ACC112 (cell line): ENCODE measurements around the gene ITGB2.

Experiments used
- H2AFZ ChIP-seq: fragments of 200-600 bp; sonication (generic); one replicate; pipeline ENCODE4 v1.6.0; 2017; ENCODE audit warnings: antibody characterized with exemption, low read length; ENCODE audit not compliant: unreplicated experiment
- H3K27ac ChIP-seq: fragments of 200-600 bp; sonication (generic); 2 replicates; pipeline ENCODE4 v1.5.1; 2014; ENCODE audit warnings: low read depth, mild to moderate bottlenecking, antibody characterized with exemption, low read length, moderate library complexity
- H3K27me3 ChIP-seq: fragments of 200-600 bp; sonication (generic); 2 replicates; pipeline ENCODE4 v1.6.1; 2014; ENCODE audit warnings: mild to moderate bottlenecking, antibody characterized with exemption, low read length, moderate library complexity, mixed read lengths; ENCODE audit not compliant: insufficient read depth
- H3K36me3 ChIP-seq: fragments of 200-600 bp; sonication (generic); 2 replicates; pipeline ENCODE4 v1.6.1; 2016; ENCODE audit warnings: mild to moderate bottlenecking, antibody characterized with exemption, low read length, moderate library complexity, mixed read lengths; ENCODE audit not compliant: insufficient read depth
- H3K4me1 ChIP-seq: fragments of 200-600 bp; sonication (generic); one replicate; pipeline ENCODE4 v1.6.1; 2016; ENCODE audit warnings: low read length, mixed read lengths; ENCODE audit not compliant: insufficient read depth, unreplicated experiment, control insufficient read depth
- H3K4me3 ChIP-seq: fragments of 200-600 bp; sonication (generic); 2 replicates; pipeline ENCODE4 v1.5.1; 2014; ENCODE audit warnings: mild to moderate bottlenecking, low read depth, low read length
- H3K79me2 ChIP-seq: fragments of 200-600 bp; sonication (generic); one replicate; pipeline ENCODE4 v1.6.0; 2016; ENCODE audit warnings: low read length; ENCODE audit not compliant: control insufficient read depth, unreplicated experiment, insufficient read depth

The ITGB2 gene

DNA sequence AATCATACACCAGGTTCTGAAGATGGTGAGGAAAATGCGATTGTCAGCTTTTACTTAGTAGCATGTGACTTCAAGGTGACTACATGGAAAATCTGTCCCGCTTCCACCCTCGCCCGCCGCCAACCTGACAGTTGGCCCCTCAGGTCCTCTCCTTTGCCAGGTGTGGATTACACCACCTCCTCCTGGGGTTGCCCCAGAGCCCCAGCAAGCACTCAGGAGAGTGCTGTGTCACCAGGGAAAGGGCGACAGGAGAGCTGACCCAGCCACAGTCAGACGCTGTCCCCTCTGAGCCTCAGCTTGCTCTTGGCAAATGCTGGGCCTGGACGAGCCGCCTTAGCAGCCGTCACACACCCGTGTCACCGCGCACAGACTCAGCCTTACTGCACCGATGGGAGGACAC lies 65.1 kb downstream of the ITGB2 start:
- H2AFZ ChIP-seq, result no peak overlapping the region
- no peaks in the 10 kb centered on the region for H3K27me3 ChIP-seq
- no peak overlapping the region for H3K27ac ChIP-seq
- no peaks in the 10 kb centered on the region for H3K4me1 ChIP-seq
- H3K79me2 ChIP-seq, result peaks cover 24% of the 10 kb centered on the region
- no peak overlapping the region for H3K4me3 ChIP-seq
- H3K36me3 ChIP-seq, result peaks cover 21% of the 10 kb centered on the region

DNA sequence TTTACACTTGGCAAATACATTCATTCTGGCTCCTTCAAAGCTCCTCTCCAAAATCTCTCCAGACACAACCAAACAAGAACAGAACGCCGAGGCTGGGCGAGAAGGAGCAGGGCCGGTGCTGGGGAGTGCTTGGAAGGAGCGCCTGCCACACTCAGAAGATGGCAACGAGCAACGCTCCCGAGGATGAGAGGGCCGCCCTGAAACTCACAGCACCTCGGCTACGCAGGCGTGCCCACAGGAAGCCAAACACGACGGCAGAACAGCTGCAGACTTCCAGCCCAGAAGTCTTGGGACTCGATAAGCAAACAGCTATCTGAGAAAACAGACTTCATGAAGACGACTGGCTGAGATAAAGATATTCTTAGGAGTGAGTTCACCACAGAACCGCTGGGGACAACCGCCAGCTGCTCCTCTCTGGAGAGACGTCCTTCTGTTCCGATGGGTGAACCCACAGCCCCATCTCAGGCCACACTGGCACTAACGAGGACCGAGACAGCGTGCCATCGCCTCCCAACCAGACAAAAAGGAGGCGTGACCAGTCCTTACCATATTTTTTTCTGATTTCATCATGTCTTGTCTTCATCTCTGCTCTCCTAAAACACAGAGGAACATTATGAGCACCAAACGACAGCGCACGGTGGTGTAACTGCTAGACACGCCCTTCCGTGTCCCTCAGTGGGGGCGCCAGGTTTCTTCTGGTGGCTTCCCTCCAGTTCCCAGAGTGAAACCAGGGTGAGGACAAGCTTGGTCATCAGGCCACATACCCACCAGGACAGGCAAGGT lies 65.8 kb downstream of the ITGB2 start:
- H3K79me2 ChIP-seq, result peaks cover 24% of the 10 kb centered on the region
- H2AFZ ChIP-seq, result no peak overlapping the region
- H3K4me1 ChIP-seq, result no peaks in the 10 kb centered on the region
- H3K4me3 ChIP-seq, result no peak overlapping the region
- H3K36me3 ChIP-seq, result peaks cover 25% of the 10 kb centered on the region
- H3K27ac ChIP-seq, result no peak overlapping the region
- H3K27me3 ChIP-seq, result no peaks in the 10 kb centered on the region

DNA sequence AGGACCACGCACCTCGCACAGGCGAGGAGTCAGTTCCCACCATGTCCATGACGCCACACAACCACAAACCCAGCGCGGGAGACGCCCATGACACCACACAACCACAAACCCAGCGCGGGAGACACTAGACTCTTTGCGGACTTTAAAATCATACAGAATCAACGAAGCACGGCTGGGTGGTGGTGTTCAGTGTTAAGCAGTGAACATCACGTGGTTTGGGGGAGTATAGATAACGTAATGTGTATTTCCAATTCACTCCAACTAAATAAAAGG lies 66.4 kb downstream of the ITGB2 start:
- H3K4me1 ChIP-seq, result no peaks in the 10 kb centered on the region

DNA sequence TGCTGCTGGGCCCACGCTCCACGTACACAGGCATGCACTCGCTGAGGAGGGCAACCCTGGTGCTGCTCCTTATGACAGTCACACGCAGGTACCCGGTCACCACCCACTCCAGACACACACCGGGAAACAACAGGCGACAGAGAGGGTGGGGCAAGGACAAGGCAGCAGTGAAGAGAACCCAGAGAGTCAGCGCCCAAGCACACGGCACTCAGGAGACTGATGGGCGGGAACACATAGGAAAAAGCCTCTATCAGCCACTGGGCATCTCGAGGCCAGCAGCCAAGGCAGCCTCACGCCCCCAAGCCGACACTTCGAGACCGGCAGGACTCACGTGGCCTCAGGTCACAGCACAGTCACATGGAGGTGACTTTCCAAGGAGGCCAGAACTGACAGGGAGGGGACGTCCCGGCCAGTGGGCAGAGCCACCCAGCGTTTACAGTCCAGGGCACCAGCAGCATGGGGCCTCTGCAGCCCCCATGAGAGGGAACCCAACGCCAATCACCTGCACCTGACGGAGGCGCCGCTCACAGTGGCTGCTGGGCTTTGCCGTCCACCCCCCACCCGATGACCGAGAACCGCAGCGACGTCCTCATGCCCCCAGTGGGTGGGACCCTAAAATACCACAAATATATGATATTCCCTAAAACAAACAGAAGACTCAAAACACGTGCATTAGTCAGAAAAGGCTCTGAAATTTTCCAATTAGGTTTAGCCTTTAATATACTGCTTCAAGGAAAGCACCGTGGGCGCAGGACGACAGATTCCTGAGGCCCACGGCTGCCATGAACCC lies 66.9 kb downstream of the ITGB2 start:
- Histone ChIP-seq H3K79me2 (peaks cover 19% of the 10 kb centered on the region), H2AFZ (no peak overlapping the region), H3K27me3 (no peaks in the 10 kb centered on the region), H3K4me3 (no peak overlapping the region), H3K36me3 (peaks cover 19% of the 10 kb centered on the region), H3K27ac (no peak overlapping the region), H3K4me1 (no peaks in the 10 kb centered on the region)

More for the DNA sequence above, 66.4 kb downstream of the ITGB2 start:
- H3K27ac ChIP-seq, result no peak overlapping the region
- H2AFZ ChIP-seq, result no peak overlapping the region
- peaks cover 24% of the 10 kb centered on the region for H3K36me3 ChIP-seq
- peaks cover 20% of the 10 kb centered on the region for H3K79me2 ChIP-seq
- H3K4me3 ChIP-seq, result no peak overlapping the region
- H3K27me3 ChIP-seq, result no peaks in the 10 kb centered on the region

DNA sequence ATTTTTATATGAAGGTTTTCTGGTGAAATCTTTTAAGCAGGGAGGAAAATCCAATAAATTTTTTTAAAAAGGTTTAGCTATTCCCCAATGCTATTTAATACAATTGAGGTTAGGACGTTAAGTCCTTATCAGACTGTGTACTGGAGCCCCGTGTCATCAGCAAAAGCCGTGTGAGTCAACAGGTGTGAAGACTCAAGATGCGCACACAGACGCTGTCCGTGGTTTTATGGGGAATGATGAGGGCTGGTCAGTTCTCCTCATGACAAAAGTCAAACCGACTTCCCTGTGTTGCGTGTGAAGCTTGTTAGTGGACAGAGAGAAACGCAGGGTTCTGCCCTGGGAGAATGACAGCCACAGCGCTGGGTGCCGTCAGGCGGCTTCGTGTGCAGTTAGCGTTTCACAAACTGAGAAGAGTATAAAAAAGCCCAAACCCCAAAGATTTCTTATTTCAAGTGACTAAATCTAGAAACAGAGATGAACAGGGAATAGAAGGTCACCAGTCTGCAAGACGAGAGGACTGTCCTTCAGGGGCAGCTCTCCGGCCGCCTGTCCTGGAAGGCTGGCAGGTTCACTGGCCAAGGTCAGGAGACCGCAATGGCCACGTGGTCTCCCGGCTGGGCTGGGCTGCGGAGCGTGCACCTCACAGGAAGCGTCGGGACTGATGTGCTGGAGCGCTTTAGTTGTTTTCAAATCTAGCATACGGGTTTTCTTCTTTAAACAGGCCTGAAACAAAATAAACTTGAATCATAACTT lies 69.6 kb downstream of the ITGB2 start:
- H2AFZ ChIP-seq, result no peak overlapping the region
- peaks cover 12% of the 10 kb centered on the region for H3K79me2 ChIP-seq
- peaks cover 10% of the 10 kb centered on the region for H3K4me1 ChIP-seq
- H3K36me3 ChIP-seq, result peaks cover 18% of the 10 kb centered on the region; the same call in 1 of the 2 replicates
- no peak overlapping the region for H3K27ac ChIP-seq
- H3K27me3 ChIP-seq, result no peaks in the 10 kb centered on the region
- no peak overlapping the region for H3K4me3 ChIP-seq

DNA sequence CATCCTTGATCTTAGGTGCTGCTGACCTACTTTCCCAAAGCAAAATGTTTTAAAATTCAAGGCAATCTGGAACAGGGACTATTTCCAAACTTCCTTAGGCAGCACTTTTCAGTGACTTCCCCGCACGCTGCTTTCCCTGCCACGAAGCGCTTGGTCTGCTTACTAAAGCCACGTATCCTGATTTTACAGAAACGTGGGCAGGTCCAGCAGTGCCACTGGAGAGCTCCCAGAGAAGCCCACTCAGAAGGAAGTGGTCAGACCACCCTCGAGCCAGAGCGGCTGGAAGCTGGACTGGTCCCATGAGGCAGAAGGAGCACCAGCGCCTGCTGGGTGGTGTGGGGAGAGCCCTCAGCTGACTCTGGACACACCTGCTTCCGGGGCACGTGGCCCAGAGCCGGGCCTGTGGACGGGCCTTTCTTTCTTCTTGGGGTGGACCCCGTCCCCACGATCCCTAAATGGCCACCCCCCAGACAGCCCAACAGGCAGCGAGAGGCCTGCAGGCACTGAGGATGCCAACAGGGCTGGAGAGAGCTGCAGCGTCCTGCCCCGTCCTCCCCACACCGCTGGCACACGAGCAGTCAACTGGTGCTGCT lies 70.4 kb downstream of the ITGB2 start:
- peaks cover 11% of the 10 kb centered on the region; the same call in 1 of the 2 replicates for H3K36me3 ChIP-seq
- no peaks in the 10 kb centered on the region for H3K27me3 ChIP-seq
- H3K27ac ChIP-seq, result no peak overlapping the region
- no peak overlapping the region for H3K4me3 ChIP-seq
- no peak overlapping the region for H2AFZ ChIP-seq
- H3K79me2 ChIP-seq, result peaks cover 12% of the 10 kb centered on the region
- H3K4me1 ChIP-seq, result peaks cover 16% of the 10 kb centered on the region

DNA sequence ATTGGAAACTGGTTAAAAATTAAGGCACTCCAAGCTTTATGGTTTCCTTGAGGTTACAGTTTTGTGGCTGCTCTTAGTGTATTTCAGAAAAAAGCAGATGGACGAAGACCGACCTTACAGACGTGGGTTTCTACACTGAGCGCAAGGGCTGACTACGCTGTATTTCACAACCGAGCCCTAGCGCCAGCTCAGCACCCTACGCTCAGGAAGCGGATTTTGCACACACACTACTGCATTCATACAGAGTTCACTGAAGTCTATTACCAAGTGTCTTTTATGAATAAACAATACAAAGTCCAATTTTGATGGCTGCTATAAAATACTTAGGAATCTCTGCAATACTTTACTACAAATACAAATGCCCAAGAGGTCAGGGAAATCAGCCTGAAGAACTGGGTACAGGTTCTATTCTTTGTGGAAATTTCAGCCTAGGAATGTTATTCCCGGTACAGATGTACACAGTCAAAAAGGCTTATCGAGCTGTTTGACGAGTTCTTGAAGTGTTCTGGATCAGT lies 71.0 kb downstream of the ITGB2 start:
- Histone ChIP-seq H3K4me1 (peaks cover 16% of the 10 kb centered on the region), H3K79me2 (peaks cover 11% of the 10 kb centered on the region), H3K36me3 (peaks cover 8% of the 10 kb centered on the region; the same call in 1 of the 2 replicates), H2AFZ (no peak overlapping the region), H3K27me3 (no peaks in the 10 kb centered on the region), H3K4me3 (no peak overlapping the region), H3K27ac (no peak overlapping the region)

DNA sequence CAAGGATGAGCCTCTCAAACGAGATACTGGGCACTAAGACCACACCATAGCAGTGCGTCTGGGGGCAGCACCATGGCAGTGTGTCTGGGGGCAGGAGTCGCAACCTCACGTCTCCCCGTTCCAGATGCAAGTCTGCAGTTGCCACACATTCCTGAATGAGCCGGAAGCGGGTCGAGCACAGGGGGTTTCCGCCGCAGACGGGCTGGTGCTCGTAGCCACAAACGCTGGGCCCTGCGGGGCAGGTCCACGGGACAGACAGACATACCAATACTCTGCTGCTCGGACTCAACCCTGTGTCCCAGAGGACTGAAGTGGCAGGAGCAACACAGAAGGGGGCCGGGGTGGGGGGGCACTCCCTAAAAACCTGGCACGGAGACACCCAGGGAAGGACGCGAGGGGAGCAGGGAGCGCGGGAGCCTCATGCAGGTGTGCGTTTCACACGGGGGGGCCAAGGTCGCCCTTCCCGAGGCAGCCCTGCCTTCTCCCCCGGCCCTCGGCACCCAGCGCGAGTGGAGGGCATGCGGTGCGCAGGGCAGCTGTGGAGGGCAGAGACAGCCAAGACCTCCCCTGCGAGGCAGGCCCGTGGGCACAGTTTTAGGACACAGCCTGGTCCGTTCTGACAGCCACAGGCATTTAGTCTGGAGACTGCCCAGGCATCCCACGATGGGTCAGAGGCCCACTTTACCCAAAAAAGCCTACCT lies 71.7 kb downstream of the ITGB2 start:
- H3K27me3 ChIP-seq, result no peaks in the 10 kb centered on the region
- no peak overlapping the region for H3K4me3 ChIP-seq
- no peak overlapping the region for H2AFZ ChIP-seq
- H3K27ac ChIP-seq, result no peak overlapping the region
- peaks cover 8% of the 10 kb centered on the region; the same call in 1 of the 2 replicates for H3K36me3 ChIP-seq
- H3K79me2 ChIP-seq, result peaks cover 4% of the 10 kb centered on the region
- H3K4me1 ChIP-seq, result peaks cover 16% of the 10 kb centered on the region

DNA sequence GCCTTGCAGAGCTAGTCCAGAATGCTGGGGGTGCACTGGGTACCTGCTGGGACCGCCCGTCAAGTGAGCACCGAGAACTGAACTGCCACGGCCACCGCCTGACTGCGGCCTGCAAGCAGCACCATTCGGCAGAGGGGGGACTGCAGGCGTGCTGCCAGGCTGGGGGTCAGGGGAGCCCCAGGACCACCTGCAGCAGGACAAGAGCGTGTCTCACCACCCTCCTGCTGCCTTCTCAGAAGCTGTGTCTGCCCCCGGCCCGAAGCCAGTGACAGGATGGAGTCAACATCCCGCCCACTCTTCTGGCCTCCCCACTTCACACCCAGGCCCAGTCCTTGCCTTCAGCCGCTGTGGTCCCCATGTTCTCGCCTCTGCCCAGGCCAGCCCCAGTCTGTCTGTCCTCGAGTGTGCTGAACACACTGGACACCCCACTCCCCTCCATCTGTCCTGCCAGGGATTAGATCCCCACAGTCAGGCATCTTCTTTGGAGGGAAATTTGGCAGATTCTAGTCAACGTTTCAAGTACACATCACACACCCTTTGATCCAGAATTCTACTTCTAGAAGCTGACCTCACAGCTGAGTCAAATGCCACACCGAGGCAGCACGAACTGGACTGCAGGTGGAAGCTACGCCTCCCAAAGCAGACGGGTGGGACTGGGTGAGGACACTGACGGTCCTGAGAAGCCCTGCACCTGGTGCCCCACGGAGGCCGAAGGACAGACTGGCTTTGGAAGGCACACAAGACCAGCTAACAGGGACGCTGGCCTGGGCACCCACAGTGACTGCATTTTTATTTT lies 73.2 kb downstream of the ITGB2 start:
- H3K4me1 ChIP-seq, result peaks cover 16% of the 10 kb centered on the region
- H3K36me3 ChIP-seq, result peaks cover 8% of the 10 kb centered on the region; the same call in 1 of the 2 replicates
- H2AFZ ChIP-seq, result no peak overlapping the region
- no peak overlapping the region for H3K4me3 ChIP-seq
- H3K79me2 ChIP-seq, result no peaks in the 10 kb centered on the region
- H3K27ac ChIP-seq, result no peak overlapping the region
- no peaks in the 10 kb centered on the region for H3K27me3 ChIP-seq
